ENCODE data around the gene B4GALNT3. TPM values are rescaled to one million over a fixed set of nuclear protein-coding genes. Genes with fewer than 3 reads are reported as not detected.

Gene B4GALNT3
- total RNA-seq, 1 donor from 2014 or later = 43.4 TPM

GRCh38 chr12:573232-573631 lies 113.5 kb downstream of the B4GALNT3 start:
- intact Hi-C loops (cut with micrococcal nuclease) = no loop called here
- Histone ChIP-seq H3K9me3 (replicated peaks) (no peaks in the 10 kb centered on the region), H3K4me3 (no peak overlapping the region), H3K27me3 (ENCODE audit: low read depth) (no peaks in the 10 kb centered on the region), H3K4me1 (peaks cover 87% of the 10 kb centered on the region), H3K36me3 (no peaks in the 10 kb centered on the region), H3K27ac (replicated peaks) (peak overlapping the region; percentile 97)
- DNase-seq = peak; percentile 5
- TF ChIP-seq CTCF (IDR thresholded peaks at IDR 0.05; ENCODE audit: borderline replicate concordance) = no peak

- no peak overlapping the region for H3K4me3 ChIP-seq
- peaks cover 93% of the 10 kb centered on the region for H3K4me1 ChIP-seq
- no peaks in the 10 kb centered on the region for H3K27me3 ChIP-seq (ENCODE audit: low read depth)
- intact Hi-C loops (cut with micrococcal nuclease) = loop anchor here (5.0 kb wide), 2 partner anchors 183 to 243 kb away; no protein-coding TSS in a partner anchor
- TF ChIP-seq CTCF (IDR thresholded peaks at IDR 0.05; ENCODE audit: borderline replicate concordance) = no peak
- H3K36me3 ChIP-seq = no peaks in the 10 kb centered on the region
- peak overlapping the region; percentile 97 for H3K27ac ChIP-seq (replicated peaks)
- no peaks in the 10 kb centered on the region for H3K9me3 ChIP-seq (replicated peaks)
- DNase-seq = no peak
Observed at GRCh38 chr12:574475-575128, 114.9 kb downstream of the B4GALNT3 start.

GRCh38 chr12:575129-575502 lies 115.4 kb downstream of the B4GALNT3 start:
- DNase-seq = no peak
- no peaks in the 10 kb centered on the region for H3K36me3 ChIP-seq
- peak overlapping the region; percentile 97 for H3K27ac ChIP-seq (replicated peaks)
- intact Hi-C loops (cut with micrococcal nuclease) = loop anchor here (5.0 kb wide), 2 partner anchors 182 to 242 kb away; no protein-coding TSS in a partner anchor
- H3K4me1 ChIP-seq = peaks cover 94% of the 10 kb centered on the region
- no peak for TF ChIP-seq CTCF (IDR thresholded peaks at IDR 0.05; ENCODE audit: borderline replicate concordance)
- H3K27me3 ChIP-seq (ENCODE audit: low read depth) = no peaks in the 10 kb centered on the region
- no peak overlapping the region for H3K4me3 ChIP-seq
- no peaks in the 10 kb centered on the region for H3K9me3 ChIP-seq (replicated peaks)

GRCh38 chr12:575948-576614 lies 116.3 kb downstream of the B4GALNT3 start:
- Histone ChIP-seq H3K4me3 (peak overlapping the region; percentile 19), H3K4me1 (peaks cover 92% of the 10 kb centered on the region)

More at GRCh38 chr12:575948-576614, 116.3 kb downstream of the B4GALNT3 start:
- Histone ChIP-seq H3K27ac (replicated peaks) (peak overlapping the region; percentile 97), H3K36me3 (no peaks in the 10 kb centered on the region), H3K9me3 (replicated peaks) (no peaks in the 10 kb centered on the region), H3K27me3 (ENCODE audit: low read depth) (no peaks in the 10 kb centered on the region)
- TF ChIP-seq CTCF (IDR thresholded peaks at IDR 0.05; ENCODE audit: borderline replicate concordance) = peak; percentile 99
- intact Hi-C loops (cut with micrococcal nuclease) = loop anchor here (5.0 kb wide), 2 partner anchors 181 to 241 kb away; no protein-coding TSS in a partner anchor
- DNase-seq = peak; percentile 84
